NT2/D1 (cell line): ENCODE data around the gene OR6Y1.

Experiments
- DNase-seq: peaks from one replicate; pipeline ENCODE4 v3.0.0-alpha.2; 2011; ENCODE audit warnings: low read depth, low spot score
- H3K27me3 ChIP-seq: 2 replicates; pipeline ENCODE4 v1.6.0; 2011; ENCODE audit warnings: mild to moderate bottlenecking; ENCODE audit not compliant: insufficient read length, insufficient read depth
- H3K36me3 ChIP-seq: 2 replicates; pipeline ENCODE4 v1.6.1; 2011; ENCODE audit warnings: mild to moderate bottlenecking, low read length, mixed read lengths; ENCODE audit not compliant: insufficient read depth, insufficient read length
- H3K4me1 ChIP-seq: 2 replicates; pipeline ENCODE4 v1.5.1; 2011; ENCODE audit not compliant: insufficient read depth, insufficient read length
- H3K4me3 ChIP-seq: 2 replicates; pipeline ENCODE4 v1.5.1; 2011; ENCODE audit warnings: low read depth; ENCODE audit not compliant: insufficient read length
- H3K9ac ChIP-seq: 2 replicates; pipeline ENCODE4 v1.6.0; 2011; ENCODE audit warnings: low read depth; ENCODE audit not compliant: insufficient read length
- H3K9me3 ChIP-seq: 2 replicates; pipeline ENCODE4 v1.5.1; 2011; ENCODE audit warnings: mild to moderate bottlenecking, low read length; ENCODE audit not compliant: insufficient read depth
- SUZ12 ChIP-seq: IDR thresholded peaks from 2 replicates; pipeline ENCODE4 v1.6.1; 2011; ENCODE audit not compliant: insufficient read length, insufficient read depth; ENCODE audit errors: extremely low read depth
- YY1 ChIP-seq: IDR thresholded peaks from 2 replicates; pipeline ENCODE4 v1.6.1; 2011; ENCODE audit not compliant: insufficient read length, insufficient read depth
- ZNF274 ChIP-seq: IDR thresholded peaks from 2 replicates; pipeline ENCODE4 v1.6.1; 2011; ENCODE audit warnings: mild to moderate bottlenecking, low read depth, low read length

OR6Y1 gene

GRCh38 chr1:158496374-158496773 is 57.8 kb downstream of the OR6Y1 start:
- no peak for TF ChIP-seq YY1
- no peaks in the 10 kb centered on the region for H3K36me3 ChIP-seq
- peak; percentile 47 for DNase-seq
- no peaks in the 10 kb centered on the region; the same call in 1 of the 2 replicates for H3K9me3 ChIP-seq
- no peak overlapping the region for H3K9ac ChIP-seq
- no peak overlapping the region for H3K4me3 ChIP-seq
- no peaks in the 10 kb centered on the region for H3K27me3 ChIP-seq
- peaks cover 4% of the 10 kb centered on the region for H3K4me1 ChIP-seq

- TF ChIP-seq ZNF274 (no peak), YY1 (no peak), SUZ12 (no peak)
- Histone ChIP-seq H3K9me3 (no peaks in the 10 kb centered on the region), H3K9ac (no peak overlapping the region), H3K27me3 (no peaks in the 10 kb centered on the region), H3K4me1 (no peaks in the 10 kb centered on the region), H3K4me3 (no peak overlapping the region), H3K36me3 (no peaks in the 10 kb centered on the region)
- DNase-seq = no peak
Observed at GRCh38 chr1:158494796-158495195, 59.4 kb downstream of the OR6Y1 start.
